ENCODE measurements around the gene PLPPR3. TPM values are rescaled to one million over a fixed set of nuclear protein-coding genes. Genes with fewer than 3 reads are reported as not detected.

PLPPR3 gene
- total and polyA plus RNA-seq, 10 of the 15 experiments (the other 5 are each of a cell fraction or from before 2014, with no cell fraction given), result 0.07 TPM; not detected in 9

DNA sequence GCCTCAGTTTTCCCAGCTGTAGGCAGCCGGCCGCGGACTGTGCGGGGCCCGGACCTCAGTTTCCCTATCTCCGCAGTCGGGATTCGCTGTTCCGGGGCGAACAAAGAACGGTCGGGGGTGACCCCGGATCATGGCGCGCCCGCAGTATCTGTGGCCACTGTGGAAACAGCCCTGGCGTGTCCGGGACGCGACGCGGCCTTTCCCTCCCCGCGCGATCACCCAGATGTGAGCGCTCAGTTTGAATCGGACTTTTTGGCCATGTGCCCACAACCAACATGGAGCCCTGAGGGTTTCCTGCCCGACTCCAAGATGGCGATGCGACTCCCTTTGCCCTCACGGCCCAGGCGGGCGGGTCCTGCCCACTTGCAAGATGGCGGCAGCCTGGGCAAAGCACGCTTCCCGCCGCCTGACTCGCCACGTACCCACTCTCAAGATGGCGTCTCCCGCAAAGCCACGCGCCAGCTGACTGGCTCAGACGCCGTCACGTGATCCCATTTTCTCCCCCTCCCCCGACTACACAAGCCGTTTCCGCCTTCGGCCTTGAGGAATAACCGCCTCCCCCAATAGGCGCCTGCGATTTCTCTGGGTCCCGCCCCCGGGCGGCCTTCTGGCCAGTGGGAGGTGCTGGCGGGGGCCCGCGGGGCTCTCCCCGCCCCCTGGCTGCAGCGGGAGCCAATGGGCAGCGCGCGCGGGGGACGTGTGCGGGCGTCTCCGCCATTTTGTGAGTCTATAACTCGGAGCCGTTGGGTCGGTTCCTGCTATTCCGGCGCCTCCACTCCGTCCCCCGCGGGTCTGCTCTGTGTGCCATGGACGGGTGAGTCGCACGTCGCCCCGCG lies 24.8 kb downstream of the PLPPR3 start, which contains the start of gene PTBP1 (continued):
- TF ChIP-seq, protein P1, sequence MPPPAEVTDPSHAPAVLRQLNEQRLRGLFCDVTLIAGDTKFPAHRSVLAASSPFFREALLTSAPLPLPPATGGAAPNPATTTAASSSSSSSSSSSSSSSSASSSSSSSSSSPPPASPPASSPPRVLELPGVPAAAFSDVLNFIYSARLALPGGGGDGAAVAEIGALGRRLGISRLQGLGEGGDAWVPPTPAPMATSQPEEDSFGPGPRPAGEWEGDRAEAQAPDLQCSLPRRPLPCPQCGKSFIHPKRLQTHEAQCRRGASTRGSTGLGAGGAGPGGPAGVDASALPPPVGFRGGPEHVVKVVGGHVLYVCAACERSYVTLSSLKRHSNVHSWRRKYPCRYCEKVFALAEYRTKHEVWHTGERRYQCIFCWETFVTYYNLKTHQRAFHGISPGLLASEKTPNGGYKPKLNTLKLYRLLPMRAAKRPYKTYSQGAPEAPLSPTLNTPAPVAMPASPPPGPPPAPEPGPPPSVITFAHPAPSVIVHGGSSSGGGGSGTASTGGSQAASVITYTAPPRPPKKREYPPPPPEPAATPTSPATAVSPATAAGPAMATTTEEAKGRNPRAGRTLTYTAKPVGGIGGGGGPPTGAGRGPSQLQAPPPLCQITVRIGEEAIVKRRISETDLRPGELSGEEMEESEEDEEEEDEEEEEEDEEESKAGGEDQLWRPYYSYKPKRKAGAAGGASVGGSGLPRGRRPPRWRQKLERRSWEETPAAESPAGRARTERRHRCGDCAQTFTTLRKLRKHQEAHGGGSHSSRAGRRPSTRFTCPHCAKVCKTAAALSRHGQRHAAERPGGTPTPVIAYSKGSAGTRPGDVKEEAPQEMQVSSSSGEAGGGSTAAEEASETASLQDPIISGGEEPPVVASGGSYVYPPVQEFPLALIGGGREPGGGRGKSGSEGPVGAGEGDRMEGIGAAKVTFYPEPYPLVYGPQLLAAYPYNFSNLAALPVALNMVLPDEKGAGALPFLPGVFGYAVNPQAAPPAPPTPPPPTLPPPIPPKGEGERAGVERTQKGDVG (CRISPR knock-in tag; IDR thresholded peaks at IDR 0.05), result peak; percentile 88
- TF ChIP-seq POU2F2 (IDR thresholded peaks at IDR 0.05; ENCODE audit: borderline replicate concordance, low read depth, low read length) (peak; percentile 47; the same call in 1 of the 3 replicates), MEF2A (IDR thresholded peaks at IDR 0.05; ENCODE audit: insufficient read depth, low read depth, low read length) (0 out of 2 replicates have a peak, but pooled peaks have one; percentile 27), EP300 (IDR thresholded peaks at IDR 0.05; ENCODE audit: borderline replicate concordance in 1 of 2, control insufficient read depth in 1 of 2, low read depth in 2 of 2, low read length in 2 of 2) (peak in 1 of 2 experiments; percentile 8; a peak in 1 of 4 replicates), YBX1 (IDR thresholded peaks at IDR 0.05) (no peak), NR2C2 (IDR thresholded peaks at IDR 0.05; ENCODE audit: borderline replicate concordance, control insufficient read depth, insufficient read length, low read depth) (no peak), SMAD1 (IDR thresholded peaks at IDR 0.05; ENCODE audit: low read depth, partially characterized antibody) (peak; percentile 52), FOXK2 (IDR thresholded peaks at IDR 0.05) (peak; percentile 61; the same call in 1 of the 2 replicates), SMC3 (IDR thresholded peaks at IDR 0.05; ENCODE audit: borderline replicate concordance, low read length) (no peak), STAT1 (conservative IDR thresholded peaks at IDR 0.05) (peak; percentile 43; the same call in 1 of the 2 replicates), HDAC2 (IDR thresholded peaks at IDR 0.05) (no peak), TCF12 (IDR thresholded peaks at IDR 0.05; ENCODE audit: low read depth, low read length) (peak; percentile 37; the same call in 1 of the 2 replicates), SUZ12 (IDR thresholded peaks at IDR 0.05; ENCODE audit: unreplicated experiment) (no peak), GABPA (IDR thresholded peaks at IDR 0.05; ENCODE audit: low read depth) (peak; percentile 80; the same call in 1 of the 2 replicates), ZNF207 (IDR thresholded peaks at IDR 0.05; ENCODE audit: borderline replicate concordance) (peak; percentile 74; the same call in 1 of the 2 replicates), IRF4 (IDR thresholded peaks at IDR 0.05; ENCODE audit: low read depth, low read length) (peak; percentile 42; the same call in 1 of the 2 replicates), MTA2 (IDR thresholded peaks at IDR 0.05; ENCODE audit: low read depth) (peak; percentile 64; the same call in 1 of the 2 replicates), SREBF2 (IDR thresholded peaks at IDR 0.05; ENCODE audit: low read length) (no peak)
- TF ChIP-seq, protein P2, sequence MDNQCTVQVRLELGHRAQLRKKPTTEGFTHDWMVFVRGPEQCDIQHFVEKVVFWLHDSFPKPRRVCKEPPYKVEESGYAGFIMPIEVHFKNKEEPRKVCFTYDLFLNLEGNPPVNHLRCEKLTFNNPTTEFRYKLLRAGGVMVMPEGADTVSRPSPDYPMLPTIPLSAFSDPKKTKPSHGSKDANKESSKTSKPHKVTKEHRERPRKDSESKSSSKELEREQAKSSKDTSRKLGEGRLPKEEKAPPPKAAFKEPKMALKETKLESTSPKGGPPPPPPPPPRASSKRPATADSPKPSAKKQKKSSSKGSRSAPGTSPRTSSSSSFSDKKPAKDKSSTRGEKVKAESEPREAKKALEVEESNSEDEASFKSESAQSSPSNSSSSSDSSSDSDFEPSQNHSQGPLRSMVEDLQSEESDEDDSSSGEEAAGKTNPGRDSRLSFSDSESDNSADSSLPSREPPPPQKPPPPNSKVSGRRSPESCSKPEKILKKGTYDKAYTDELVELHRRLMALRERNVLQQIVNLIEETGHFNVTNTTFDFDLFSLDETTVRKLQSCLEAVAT (IDR thresholded peaks at IDR 0.05), result peak; percentile 93
- TF ChIP-seq, protein P3, sequence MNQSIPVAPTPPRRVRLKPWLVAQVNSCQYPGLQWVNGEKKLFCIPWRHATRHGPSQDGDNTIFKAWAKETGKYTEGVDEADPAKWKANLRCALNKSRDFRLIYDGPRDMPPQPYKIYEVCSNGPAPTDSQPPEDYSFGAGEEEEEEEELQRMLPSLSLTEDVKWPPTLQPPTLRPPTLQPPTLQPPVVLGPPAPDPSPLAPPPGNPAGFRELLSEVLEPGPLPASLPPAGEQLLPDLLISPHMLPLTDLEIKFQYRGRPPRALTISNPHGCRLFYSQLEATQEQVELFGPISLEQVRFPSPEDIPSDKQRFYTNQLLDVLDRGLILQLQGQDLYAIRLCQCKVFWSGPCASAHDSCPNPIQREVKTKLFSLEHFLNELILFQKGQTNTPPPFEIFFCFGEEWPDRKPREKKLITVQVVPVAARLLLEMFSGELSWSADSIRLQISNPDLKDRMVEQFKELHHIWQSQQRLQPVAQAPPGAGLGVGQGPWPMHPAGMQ (IDR thresholded peaks at IDR 0.05; ENCODE audit: borderline replicate concordance), result no peak
- TF ChIP-seq, protein P4, sequence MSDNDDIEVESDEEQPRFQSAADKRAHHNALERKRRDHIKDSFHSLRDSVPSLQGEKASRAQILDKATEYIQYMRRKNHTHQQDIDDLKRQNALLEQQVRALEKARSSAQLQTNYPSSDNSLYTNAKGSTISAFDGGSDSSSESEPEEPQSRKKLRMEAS (IDR thresholded peaks at IDR 0.05; ENCODE audit: low read depth, low read length), result peak; percentile 99
- TF ChIP-seq, protein P5, sequence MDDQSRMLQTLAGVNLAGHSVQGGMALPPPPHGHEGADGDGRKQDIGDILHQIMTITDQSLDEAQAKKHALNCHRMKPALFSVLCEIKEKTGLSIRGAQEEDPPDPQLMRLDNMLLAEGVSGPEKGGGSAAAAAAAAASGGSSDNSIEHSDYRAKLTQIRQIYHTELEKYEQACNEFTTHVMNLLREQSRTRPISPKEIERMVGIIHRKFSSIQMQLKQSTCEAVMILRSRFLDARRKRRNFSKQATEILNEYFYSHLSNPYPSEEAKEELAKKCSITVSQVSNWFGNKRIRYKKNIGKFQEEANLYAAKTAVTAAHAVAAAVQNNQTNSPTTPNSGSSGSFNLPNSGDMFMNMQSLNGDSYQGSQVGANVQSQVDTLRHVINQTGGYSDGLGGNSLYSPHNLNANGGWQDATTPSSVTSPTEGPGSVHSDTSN (IDR thresholded peaks at IDR 0.05; ENCODE audit: insufficient replicate concordance, low read depth, low read length), result peak; percentile 88

Measured in GM12878 (cell line).